GM18508 (cell line): ENCODE measurements around the gene SH3GL3.

ENCODE experiments used
- ATAC-seq: cut with Tn5 transposase; IDR thresholded peaks from one replicate; pipeline ENCODE4 v1.9.1; 2021; ENCODE audit warnings: moderate number of reproducible peaks; ENCODE audit not compliant: insufficient read depth, unreplicated experiment

Gene SH3GL3

DNA sequence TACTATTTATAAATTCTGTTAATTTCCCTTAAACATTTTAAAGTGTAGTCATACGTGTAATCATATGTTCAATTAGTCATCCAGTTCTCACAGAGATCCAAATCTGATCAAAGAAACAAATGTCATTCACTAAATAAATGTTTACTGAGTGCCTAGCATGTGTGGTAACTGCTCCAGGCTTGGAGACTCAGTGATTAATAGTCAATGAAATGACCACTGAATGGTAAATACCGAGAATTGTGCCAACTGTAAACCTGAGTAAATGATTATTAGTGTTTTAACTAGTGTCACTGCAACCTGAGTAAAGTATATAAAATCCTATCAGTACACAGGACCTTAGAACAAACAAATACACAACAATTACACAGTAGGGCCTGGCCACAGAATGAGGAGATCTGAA is 52.3 kb downstream of the SH3GL3 start:
- no peak for ATAC-seq

DNA sequence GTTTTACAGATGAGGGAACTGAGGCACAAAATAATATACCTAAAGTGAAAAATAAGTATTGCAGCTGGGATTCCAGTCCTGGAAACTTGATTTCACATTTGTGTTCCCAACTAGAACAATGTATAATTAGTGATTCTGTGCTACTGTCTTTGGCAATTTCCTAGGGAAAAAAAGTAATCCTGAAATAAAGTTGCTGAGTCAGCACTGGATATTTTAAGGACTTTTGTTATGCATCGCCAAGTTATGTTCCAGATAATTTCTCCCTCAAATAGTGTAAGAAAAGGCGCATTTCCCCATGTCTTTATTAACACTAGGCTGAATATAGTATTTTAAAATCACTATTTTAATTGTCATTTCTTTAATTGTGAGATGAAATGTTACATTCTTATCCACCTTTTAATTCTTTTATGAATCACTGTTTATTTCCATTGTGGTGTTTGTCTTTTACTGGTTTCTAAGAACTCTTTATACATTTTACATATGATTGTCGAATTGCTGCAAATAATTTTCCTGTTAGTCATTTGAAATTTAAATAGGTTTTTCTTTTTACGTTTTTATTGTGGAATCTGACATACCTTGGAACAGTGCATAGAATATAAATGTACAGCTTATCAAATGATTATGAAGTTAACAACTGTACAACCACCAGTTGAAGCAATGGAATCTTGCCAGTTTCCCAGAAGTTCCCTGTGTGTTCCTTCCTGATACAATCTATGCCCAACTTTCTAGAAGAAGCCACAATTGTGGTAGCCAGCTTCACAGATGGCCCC is 56.6 kb downstream of the SH3GL3 start:
- no peak for ATAC-seq

DNA sequence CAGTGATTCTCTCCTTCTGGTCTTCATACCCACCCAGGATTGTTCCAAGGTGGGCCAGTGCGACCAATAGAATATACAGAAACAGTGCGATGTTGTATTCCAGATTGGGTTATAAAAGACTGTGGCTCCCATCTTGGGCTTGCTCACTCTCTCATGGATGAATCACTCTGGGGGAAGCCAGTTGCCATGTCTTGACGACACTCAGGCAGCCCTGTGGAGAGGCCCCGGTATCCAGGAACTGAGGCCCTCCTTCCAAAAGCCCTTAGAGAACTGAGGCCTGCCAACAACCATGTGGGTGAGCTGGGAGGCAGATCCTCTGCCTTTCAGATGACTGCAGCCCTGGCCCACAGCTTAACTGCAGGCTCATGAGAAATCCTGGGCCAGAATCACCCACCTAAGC is 57.2 kb downstream of the SH3GL3 start:
- ATAC-seq, result no peak

DNA sequence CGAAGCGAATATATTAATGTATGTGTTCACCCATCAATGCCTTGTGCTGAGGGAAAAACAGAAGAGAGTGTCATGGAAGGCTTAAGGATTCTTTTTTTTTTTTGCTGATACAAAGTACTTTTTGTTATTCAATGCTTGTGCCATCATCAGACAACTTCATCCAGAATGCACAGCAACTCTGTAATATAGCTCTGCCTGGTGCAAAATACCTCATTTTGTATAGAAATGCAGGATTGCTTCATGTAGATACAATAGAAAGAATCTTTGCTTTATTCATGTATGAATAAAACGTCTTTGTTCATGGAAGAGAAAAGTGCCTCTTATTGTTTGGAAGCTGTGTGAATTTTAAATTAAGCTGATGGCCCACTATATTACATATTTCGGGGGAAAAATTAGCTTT is 62.9 kb downstream of the SH3GL3 start:
- ATAC-seq, result no peak

DNA sequence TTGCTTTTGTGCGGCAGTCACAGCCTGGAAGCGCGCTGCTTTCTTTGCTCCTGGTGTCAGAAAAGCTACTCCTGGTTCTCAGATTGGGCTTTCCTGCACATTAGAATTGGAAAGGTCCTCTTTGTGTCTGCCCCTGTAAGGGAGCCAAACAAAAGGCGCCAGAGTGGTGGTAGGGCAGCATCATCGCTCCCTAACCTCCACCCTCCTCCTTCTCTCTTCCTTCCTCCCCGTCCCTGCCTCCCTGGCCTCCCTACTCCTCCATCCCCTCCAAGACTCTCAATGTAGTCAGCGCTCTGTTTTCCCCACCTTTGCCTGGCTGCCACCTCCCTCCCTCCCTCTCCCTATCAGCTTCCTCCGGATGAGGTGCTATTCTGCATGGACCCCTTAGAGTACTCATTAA is 65.3 kb downstream of the SH3GL3 start:
- ATAC-seq, result no peak

DNA sequence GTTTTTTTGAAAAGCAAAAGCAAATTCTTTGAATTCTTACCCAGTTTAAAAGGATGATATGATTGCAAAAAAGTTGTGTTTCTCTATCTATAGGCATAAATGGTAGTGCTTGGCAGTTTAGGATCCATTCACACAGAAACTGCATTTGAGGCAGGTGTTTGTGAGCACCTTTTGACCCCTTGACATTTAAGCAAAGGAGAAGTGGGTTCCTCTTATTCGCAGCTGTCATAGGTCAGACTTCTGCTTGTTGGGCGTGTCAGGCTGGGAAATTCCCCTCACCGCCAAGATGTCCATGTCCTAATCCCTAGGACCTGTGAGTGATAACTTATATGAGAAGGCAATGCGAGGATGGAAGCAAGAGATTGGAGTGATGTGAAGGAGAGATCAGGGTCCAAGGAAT is 67.4 kb downstream of the SH3GL3 start:
- no peak for ATAC-seq

DNA sequence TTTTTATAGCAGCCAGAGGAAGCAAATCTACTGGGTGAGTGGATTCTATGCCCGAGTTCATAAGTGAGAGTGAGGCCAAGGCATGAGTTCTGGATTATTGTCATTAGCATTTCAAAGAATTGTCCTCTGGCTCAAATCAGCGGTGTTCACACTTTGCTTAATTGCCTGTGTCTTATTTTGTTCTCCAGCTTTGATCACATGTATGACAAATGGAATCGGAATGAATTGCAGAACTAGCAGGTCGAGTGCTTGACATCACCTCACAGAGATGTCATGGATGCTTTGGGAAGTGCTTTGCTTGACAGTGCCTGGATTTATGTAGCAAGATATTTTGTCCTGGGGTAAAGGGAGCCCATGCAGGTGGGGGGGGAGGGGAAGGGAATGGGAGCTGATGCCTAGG is 68.0 kb downstream of the SH3GL3 start:
- no peak for ATAC-seq

DNA sequence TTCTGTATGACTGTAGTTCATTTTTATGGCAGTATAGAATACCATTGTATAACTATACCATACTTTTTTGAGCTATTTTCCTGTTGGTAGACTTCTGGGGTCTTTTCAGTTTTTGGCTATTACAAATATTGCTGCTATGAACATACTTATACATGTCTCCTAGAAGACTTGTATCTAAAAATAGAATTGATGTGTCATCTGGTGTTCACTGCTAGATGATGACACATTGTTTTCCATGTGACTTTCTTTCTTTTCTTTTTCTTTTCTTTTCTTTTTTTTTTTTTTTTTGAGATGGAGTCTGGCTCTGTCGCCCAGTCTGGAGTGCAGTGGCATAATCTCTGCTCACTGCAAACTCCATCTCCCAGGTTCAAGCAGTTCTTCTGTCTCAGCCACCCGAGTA is 69.8 kb downstream of the SH3GL3 start:
- ATAC-seq, result no peak

DNA sequence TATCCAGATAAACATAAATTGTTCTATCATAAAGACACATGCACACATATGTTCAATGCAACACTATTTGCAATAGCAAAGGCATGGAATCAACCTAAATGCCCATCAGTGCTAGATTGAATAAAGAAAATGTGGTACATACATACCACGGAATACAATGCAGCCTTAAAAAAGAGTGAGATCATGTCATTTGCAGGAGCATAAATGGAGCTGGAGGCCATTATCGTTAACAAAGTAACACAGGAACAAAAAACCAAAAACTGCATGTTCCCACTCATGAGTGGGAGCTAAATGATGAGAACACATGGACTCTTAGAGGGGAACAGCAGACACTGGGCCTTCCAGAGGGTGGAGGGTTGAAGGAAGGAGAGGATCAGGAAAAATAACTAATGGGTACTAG is 79.2 kb downstream of the SH3GL3 start:
- no peak for ATAC-seq

DNA sequence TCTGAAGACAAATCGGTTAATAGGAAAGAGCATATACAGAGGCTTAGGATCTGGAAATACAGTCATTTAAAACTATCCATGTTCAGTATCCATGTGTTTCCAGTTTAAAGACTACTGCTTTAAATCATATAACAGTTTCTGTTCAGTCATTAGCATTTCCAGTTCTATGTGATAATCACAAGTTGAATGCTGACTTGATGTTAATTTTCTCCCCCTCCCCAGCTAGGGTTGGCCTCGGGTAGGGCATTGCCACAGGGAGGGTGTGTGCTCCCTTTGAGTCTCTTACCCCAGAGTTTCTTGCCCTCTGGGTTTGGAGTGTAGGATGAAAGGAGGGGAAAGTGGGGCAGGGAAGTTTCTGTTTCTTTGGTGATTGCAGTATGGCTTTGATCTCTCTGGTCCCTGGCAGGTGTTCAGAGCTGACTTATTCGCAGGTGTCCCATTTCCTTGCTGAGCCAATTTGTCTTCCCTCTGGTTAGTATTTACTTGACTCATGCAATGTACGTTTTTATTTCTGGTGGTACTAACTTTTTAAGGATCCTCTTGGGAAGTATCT is 86.3 kb downstream of the SH3GL3 start:
- no peak for ATAC-seq

DNA sequence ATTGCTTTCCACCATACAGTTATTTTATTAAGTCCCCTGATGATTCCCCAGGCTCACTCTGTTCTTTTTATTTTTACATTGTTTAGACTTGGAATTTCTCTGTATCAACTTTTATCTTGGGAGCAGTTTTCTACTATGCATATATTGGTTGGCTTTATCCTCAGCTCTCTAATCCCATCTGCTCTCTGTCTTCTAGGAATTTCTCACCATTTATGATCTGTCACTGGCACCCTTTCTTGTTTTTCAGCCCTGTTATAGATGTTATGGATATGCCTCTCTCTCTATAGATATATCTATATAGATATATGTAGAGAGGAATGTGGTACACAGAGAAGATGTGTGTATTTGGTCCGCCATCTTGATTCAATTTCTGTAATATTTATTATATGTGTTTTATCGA is 90.5 kb downstream of the SH3GL3 start:
- no peak for ATAC-seq

DNA sequence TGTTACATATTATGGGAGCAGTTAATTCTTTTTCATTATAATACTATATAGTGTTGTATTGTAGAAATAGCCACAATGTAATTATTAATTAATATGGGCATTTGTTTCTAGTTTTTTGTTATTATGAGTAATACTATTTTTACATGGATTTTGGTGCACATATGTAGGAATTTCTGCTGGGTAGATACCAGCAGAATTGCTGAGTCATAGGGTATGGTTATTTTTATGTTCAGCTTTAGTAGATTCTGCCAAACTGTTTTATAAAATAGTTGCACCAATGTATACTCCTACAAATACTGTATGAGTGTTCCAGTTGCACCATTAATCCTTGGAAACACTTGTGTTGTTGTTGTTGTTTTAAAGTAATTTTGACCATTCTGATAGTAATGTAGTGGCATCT is 91.5 kb downstream of the SH3GL3 start:
- ATAC-seq, result no peak

DNA sequence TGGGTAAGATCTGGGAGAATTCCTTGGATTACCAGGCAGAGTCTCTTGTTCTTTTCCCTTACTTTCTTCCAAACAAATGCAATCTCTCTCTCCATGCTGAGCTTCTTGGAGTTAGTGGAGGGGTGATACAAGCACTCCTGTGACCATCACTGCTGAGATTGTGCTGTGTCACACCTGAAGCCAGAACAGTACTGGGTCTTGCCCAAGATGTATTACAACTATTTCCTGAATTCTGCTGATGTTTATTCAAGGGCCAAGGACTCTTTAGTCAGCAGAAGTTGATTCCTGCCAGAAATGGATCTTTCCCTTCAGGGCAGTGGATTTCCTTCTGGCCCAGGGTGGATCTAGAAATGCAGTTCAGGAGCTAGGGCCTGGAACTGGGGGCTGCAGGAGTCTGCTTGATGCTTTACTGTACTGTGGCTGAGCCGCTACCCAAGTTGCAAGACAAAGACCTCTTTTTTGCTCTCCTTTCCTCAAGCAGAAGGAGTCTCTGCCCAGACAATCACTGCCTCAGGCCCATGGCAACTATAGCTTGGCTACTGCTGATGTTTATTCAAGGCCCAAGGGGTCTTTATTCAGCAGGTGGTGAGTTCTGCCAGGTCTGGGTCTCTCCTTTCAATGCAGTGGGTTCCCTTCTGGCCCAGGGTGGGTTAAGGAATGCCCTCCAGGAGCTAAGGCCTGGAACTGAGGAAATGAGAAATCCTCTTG is 98.8 kb downstream of the SH3GL3 start:
- ATAC-seq, result no peak

DNA sequence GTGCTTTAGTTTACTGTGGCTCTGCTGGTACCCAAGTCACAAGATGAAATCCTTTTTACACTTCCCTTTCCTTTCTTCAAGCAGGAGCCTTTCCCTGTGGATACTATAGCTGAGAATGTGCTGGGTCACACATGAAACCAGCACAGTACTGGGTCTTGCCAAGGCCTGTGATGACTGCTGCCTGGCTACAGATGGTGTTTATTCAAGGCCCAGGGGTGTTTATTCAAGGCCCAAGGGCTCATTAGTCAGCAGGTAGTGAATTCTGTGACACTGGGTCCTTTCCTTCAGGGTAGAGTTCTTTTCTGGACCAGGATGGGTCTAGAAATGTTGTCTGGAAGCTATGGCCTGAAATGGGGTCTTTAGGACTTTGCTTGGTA is 99.4 kb downstream of the SH3GL3 start:
- no peak for ATAC-seq

DNA sequence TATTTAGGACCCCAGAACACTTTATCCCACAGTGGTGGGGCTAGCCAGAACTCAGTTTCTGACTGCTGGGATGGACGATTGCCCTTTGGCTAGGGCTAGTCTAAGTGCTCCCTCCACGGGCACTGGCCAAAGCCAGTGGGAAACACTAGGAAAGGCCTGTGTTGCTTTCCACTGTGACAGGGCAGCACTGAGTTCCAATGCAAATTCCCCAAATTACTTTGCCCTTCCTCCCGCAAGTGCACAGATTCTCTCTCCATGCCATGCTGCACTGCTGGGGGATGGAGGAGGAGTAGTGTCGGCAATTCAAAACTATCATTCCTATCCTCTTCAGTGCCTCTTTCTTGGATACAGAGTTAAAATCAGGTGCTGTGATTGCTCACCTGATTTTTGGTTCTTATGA is 100.0 kb downstream of the SH3GL3 start:
- ATAC-seq, result no peak

DNA sequence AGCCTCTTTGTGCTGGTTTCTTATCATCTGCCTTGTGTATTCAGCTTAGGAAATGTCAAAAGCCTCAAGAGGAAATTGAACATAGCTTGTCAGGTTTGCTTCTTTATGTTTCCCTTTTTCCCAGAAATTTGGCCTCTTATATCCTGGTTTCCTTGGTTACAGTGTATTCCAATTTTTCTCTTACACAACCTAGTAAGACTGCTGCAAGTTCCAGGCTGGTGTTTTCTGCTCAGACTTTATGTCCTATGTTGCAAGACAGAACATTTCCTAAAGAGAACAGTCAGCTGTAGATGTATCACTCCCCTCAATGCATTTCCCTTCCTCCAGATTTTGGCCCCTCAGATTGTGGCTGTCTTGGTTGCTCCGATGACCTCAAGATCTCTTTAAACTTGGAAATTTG is 102.5 kb downstream of the SH3GL3 start:
- no peak for ATAC-seq

DNA sequence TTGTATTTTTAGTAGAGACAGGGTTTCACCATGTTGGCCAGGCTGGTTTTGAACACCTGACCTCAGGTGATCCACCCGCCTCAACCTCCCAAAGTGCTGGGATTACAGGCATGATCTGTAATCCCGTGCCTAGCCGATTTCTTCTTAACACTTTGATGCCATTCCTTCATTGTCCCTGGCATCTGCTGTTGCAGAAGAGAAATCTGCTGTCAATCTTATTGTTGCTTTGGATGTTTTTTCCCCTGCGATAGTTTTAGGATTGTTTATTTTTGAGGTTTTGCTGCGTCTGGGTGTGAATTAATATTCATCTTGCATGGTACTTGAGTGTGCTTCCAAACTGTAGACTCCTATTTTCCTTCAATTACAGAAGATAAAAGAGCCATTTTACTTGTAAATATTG is 107.4 kb downstream of the SH3GL3 start:
- ATAC-seq, result no peak

DNA sequence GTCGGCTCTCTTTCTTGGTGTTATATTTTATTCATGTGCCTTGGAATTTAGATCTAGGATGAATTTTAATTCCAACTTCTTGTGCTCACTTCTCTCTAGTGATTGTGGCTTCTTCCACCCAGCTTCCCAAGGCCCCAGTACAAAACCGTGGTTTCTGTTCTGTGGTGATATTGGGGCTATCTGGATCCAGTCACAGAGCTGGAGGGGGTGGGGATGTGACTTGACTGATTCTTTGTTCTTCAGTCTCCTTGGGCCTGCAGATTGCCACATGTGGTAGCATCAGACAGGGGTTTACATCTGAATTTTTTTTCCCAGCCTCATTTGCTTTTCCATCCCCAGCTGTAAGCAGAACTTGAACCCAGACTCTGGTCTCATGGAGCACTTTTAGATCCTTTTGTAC is 108.2 kb downstream of the SH3GL3 start:
- no peak for ATAC-seq

DNA sequence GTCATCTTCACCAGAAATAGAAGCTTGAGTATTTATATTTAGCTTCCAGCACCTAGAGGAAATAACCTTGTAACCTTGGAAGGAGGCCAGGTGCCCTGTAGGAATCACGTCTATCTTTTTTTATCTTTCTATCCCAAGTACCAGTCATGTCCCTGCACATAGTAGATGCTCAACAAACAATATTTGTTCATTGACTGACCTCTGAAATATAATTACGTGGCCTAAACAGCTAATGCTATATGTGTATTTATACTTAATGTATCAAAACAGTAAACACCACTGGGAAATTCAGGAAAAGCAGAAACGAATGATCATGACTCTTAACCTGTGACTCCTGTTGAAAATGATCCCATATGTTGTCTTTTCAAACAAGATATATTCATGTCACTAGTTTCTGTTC is 108.9 kb downstream of the SH3GL3 start:
- no peak for ATAC-seq

DNA sequence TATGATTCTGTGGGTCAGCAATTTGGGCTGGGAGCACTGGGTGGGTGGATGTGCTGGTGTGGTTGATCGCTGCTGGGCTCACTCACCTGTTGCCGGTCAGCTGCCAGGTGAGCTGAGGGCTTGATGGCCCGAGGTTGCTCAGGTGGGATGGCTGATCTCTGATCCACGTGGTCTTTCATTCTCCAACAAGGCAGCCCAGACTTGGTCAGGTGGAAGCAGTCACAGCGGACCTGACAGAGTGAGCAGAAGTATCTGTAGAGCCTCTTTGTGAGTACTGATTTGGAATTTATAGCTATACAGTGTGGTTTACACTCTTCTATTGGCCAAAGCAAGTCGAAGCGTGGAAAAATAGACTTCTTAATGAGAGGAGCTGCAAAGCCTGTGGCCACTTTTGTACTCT is 109.6 kb downstream of the SH3GL3 start:
- ATAC-seq, result no peak

DNA sequence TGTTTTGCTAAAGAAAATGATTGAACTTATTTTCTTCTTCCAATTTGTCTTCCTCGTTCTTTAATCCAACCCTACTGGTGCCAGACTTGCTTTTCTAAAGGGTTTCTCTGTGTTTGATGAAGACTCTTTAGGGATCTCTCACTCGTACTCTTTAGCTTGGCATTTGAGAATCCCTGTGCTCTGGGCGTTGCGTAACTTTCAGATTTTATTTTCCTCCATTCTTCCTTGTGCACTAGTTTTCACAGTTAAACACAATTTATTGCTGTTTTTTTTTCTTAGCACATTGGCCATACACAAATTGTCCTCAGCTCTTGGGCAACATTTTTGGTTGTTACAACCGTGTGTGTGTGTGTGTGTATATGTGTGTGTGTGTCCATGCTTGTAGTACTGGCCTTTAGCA is 111.0 kb downstream of the SH3GL3 start:
- ATAC-seq, result no peak
